Trophoblast cell (in vitro differentiated cells and primary cell): ENCODE results near the gene NPAS1.

ENCODE experiments used
- DNase-seq, 2 donors: peaks; one replicate each; pipeline ENCODE4 v3.0.0-alpha.2; 2016
- H2AFZ ChIP-seq: 2 replicates; pipeline ENCODE4 v1.6.1; 2013; ENCODE audit warnings: low read length, moderate library complexity, mild to moderate bottlenecking; ENCODE audit not compliant: insufficient read depth, poor library complexity
- H2AK5ac ChIP-seq: 2 replicates; pipeline ENCODE4 v1.6.1; 2013; ENCODE audit warnings: mild to moderate bottlenecking, low read length
- H2BK120ac ChIP-seq: 2 replicates; pipeline ENCODE4 v1.6.1; 2013; ENCODE audit warnings: low read length, mild to moderate bottlenecking, moderate library complexity; ENCODE audit not compliant: insufficient read depth, poor library complexity
- H2BK12ac ChIP-seq: 2 replicates; pipeline ENCODE4 v1.6.1; 2013; ENCODE audit warnings: mild to moderate bottlenecking, low read length, moderate library complexity
- H2BK5ac ChIP-seq: 2 replicates; pipeline ENCODE4 v1.6.1; 2013; ENCODE audit warnings: low read length, low read depth, moderate library complexity, mild to moderate bottlenecking; ENCODE audit not compliant: poor library complexity
- H3K14ac ChIP-seq: 2 replicates; pipeline ENCODE4 v1.6.1; 2013; ENCODE audit warnings: mild to moderate bottlenecking, low read length
- H3K18ac ChIP-seq: 2 replicates; pipeline ENCODE4 v1.6.1; 2013; ENCODE audit warnings: mild to moderate bottlenecking, low read length
- H3K23ac ChIP-seq: 2 replicates; pipeline ENCODE4 v1.6.1; 2013; ENCODE audit warnings: low read length
- H3K27ac ChIP-seq: 2 replicates; pipeline ENCODE4 v1.5.1; 2013; ENCODE audit warnings: low read depth, mild to moderate bottlenecking, inconsistent platforms, low read length, moderate library complexity
- H3K27me3 ChIP-seq: 2 replicates; pipeline ENCODE4 v1.6.1; 2013; ENCODE audit warnings: inconsistent platforms, mild to moderate bottlenecking, low read length, moderate library complexity; ENCODE audit not compliant: insufficient read depth
- H3K36me3 ChIP-seq, 2 experiments: 1 replicate in 1 of 2; 2 replicates in 1 of 2; pipeline ENCODE4 v1.6.1; 2013; ENCODE audit warnings: low read length in 2 of 2, mild to moderate bottlenecking in 2 of 2, moderate library complexity in 1 of 2; ENCODE audit not compliant: insufficient read depth in 2 of 2, control insufficient read depth in 1 of 2
- H3K4ac ChIP-seq: 2 replicates; pipeline ENCODE4 v1.6.1; 2013; ENCODE audit warnings: low read depth, mild to moderate bottlenecking, low read length, moderate library complexity
- H3K4me1 ChIP-seq, 2 experiments: 1 replicate in 1 of 2; 2 replicates in 1 of 2; pipeline ENCODE4 v1.6.1; 2013; ENCODE audit warnings: low read length in 2 of 2, mild to moderate bottlenecking in 2 of 2, moderate library complexity in 1 of 2; ENCODE audit not compliant: insufficient read depth in 2 of 2, control insufficient read depth in 1 of 2
- H3K4me2 ChIP-seq: 2 replicates; pipeline ENCODE4 v1.6.1; 2013; ENCODE audit warnings: inconsistent platforms, mild to moderate bottlenecking, low read length, moderate library complexity
- H3K4me3 ChIP-seq: 2 replicates; pipeline ENCODE4 v1.5.1; 2013; ENCODE audit warnings: mild to moderate bottlenecking, low read depth, low read length, inconsistent platforms
- H3K79me1 ChIP-seq: one replicate; pipeline ENCODE4 v1.6.1; 2013; ENCODE audit warnings: low read length
- H3K79me2 ChIP-seq: 2 replicates; pipeline ENCODE4 v1.6.1; 2013; ENCODE audit warnings: low read length, mild to moderate bottlenecking; ENCODE audit not compliant: control insufficient read depth, insufficient read depth, poor library complexity
- H3K9ac ChIP-seq: 2 replicates; pipeline ENCODE4 v1.6.1; 2013; ENCODE audit warnings: mild to moderate bottlenecking, low read length
- H3K9me3 ChIP-seq: 2 replicates; pipeline ENCODE4 v1.6.1; 2013; ENCODE audit warnings: low read depth, mild to moderate bottlenecking, control low read depth, inconsistent platforms, low read length; ENCODE audit not compliant: insufficient read depth
- H4K12ac ChIP-seq: 2 replicates; pipeline ENCODE4 v1.6.1; 2013; ENCODE audit warnings: low read depth, mild to moderate bottlenecking, low read length, moderate library complexity
- H4K8ac ChIP-seq: 2 replicates; pipeline ENCODE4 v1.6.1; 2013; ENCODE audit warnings: low read depth, mild to moderate bottlenecking, low read length, moderate library complexity
- H4K91ac ChIP-seq: one replicate; pipeline ENCODE4 v1.6.1; 2013; ENCODE audit warnings: low read depth, mild to moderate bottlenecking, low read length, moderate library complexity
- WGBS: extraction: QIAGEN DNeasy Blood & Tissue Kit; methylation state at CpG from one replicate; pipeline ENCODE4 v1.1.7; 2013; ENCODE audit warnings: missing lambda C conversion rate; ENCODE audit not compliant: insufficient read length, insufficient coverage; ENCODE audit errors: extremely low coverage; 5-methylcytosine and 5-hydroxymethylcytosine counted together

NPAS1 gene

GRCh38 chr19:46975011-46975924 is 44.4 kb upstream of the NPAS1 start:
- Histone ChIP-seq H3K14ac (peak overlapping the region; percentile 28), H3K36me3 (no peaks in the 10 kb centered on the region), H3K4ac (no peak overlapping the region), H3K79me1 (peaks cover 20% of the 10 kb centered on the region), H4K91ac (peak overlapping the region; percentile 30), H3K9ac (no peak overlapping the region), H4K8ac (no peak overlapping the region), H2AFZ (no peak overlapping the region), H3K27ac (peak overlapping the region; percentile 67), H3K23ac (no peak overlapping the region), H2BK5ac (peak overlapping the region; percentile 59), H4K12ac (no peak overlapping the region), H2BK120ac (peak overlapping the region; percentile 37), H3K79me2 (no peaks in the 10 kb centered on the region), H3K4me3 (no peak overlapping the region), H3K4me1 (peaks cover 26 to 29% of the 10 kb centered on the region in 2 experiments), H3K27me3 (no peaks in the 10 kb centered on the region), H2BK12ac (peak overlapping the region; percentile 42), H3K4me2 (peak overlapping the region; percentile 23), H3K9me3 (peaks cover 4% of the 10 kb centered on the region), H3K18ac (peak overlapping the region; percentile 35), H2AK5ac (no peak overlapping the region)
- DNase-seq: no peak
- no CpG with 5 or more reads among the region's 16 CpGs for WGBS

- Histone ChIP-seq H3K23ac (no peak overlapping the region), H3K79me1 (peaks cover 20% of the 10 kb centered on the region), H4K91ac (peak overlapping the region; percentile 52), H3K4me2 (peak overlapping the region; percentile 46), H2AK5ac (no peak overlapping the region), H4K8ac (peak overlapping the region; percentile 2), H3K4me1 (peaks cover 26 to 29% of the 10 kb centered on the region in 2 experiments), H3K4me3 (no peak overlapping the region), H2BK120ac (peak overlapping the region; percentile 18), H3K4ac (no peak overlapping the region), H4K12ac (no peak overlapping the region), H3K18ac (peak overlapping the region; percentile 16), H3K9ac (peak overlapping the region; percentile 2), H3K9me3 (peaks cover 4% of the 10 kb centered on the region), H3K27ac (peak overlapping the region; percentile 93), H2BK5ac (peak overlapping the region; percentile 7), H2AFZ (no peak overlapping the region), H3K79me2 (no peaks in the 10 kb centered on the region), H3K14ac (peak overlapping the region; percentile 4), H2BK12ac (peak overlapping the region; percentile 16), H3K27me3 (no peaks in the 10 kb centered on the region), H3K36me3 (no peaks in the 10 kb centered on the region)
- no CpG with 5 or more reads among the region's 18 CpGs for WGBS
- peak; percentile 36 to 71 for DNase-seq
Observed at GRCh38 chr19:46975925-46976782, 43.5 kb upstream of the NPAS1 start.

- peak overlapping the region; percentile 71 for H4K91ac ChIP-seq
- no CpG with 5 or more reads among the region's 8 CpGs for WGBS
- H3K9me3 ChIP-seq: peaks cover 4% of the 10 kb centered on the region
- peak overlapping the region; percentile 16 for H3K18ac ChIP-seq
- DNase-seq: peak; percentile 90 to 93
- no peaks in the 10 kb centered on the region for H3K27me3 ChIP-seq
- peak overlapping the region; percentile 4 for H3K14ac ChIP-seq
- H2AK5ac ChIP-seq: no peak overlapping the region
- H3K79me2 ChIP-seq: no peaks in the 10 kb centered on the region
- H4K12ac ChIP-seq: no peak overlapping the region
- H3K4me1 ChIP-seq: peaks cover 26 to 29% of the 10 kb centered on the region in 2 experiments
- peaks cover 20% of the 10 kb centered on the region for H3K79me1 ChIP-seq
- peak overlapping the region; percentile 7 for H2BK5ac ChIP-seq
- no peak overlapping the region for H4K8ac ChIP-seq
- H3K4ac ChIP-seq: no peak overlapping the region
- H2BK12ac ChIP-seq: no peak overlapping the region
- peak overlapping the region; percentile 46 for H3K4me2 ChIP-seq
- peak overlapping the region; percentile 93 for H3K27ac ChIP-seq
- H2AFZ ChIP-seq: no peak overlapping the region
- peak overlapping the region; percentile 18 for H2BK120ac ChIP-seq
- H3K9ac ChIP-seq: no peak overlapping the region
- no peak overlapping the region for H3K23ac ChIP-seq
- no peak overlapping the region for H3K4me3 ChIP-seq
- no peaks in the 10 kb centered on the region for H3K36me3 ChIP-seq
Observed at GRCh38 chr19:46976845-46977320, 42.8 kb upstream of the NPAS1 start.

- Histone ChIP-seq H3K27ac (peak overlapping the region; percentile 93), H2AFZ (no peak overlapping the region), H3K4ac (no peak overlapping the region), H2AK5ac (peak overlapping the region; percentile 1), H4K8ac (peak overlapping the region; percentile 0), H4K12ac (no peak overlapping the region), H3K14ac (peak overlapping the region; percentile 28), H3K27me3 (no peaks in the 10 kb centered on the region), H3K79me2 (no peaks in the 10 kb centered on the region), H2BK5ac (peak overlapping the region; percentile 23), H3K18ac (peak overlapping the region; percentile 37), H3K36me3 (no peaks in the 10 kb centered on the region), H3K4me2 (no peak overlapping the region), H3K4me3 (no peak overlapping the region), H3K9me3 (peaks cover 4% of the 10 kb centered on the region), H3K9ac (no peak overlapping the region), H3K4me1 (peaks cover 26 to 29% of the 10 kb centered on the region in 2 experiments), H3K79me1 (peaks cover 20% of the 10 kb centered on the region), H4K91ac (peak overlapping the region; percentile 71), H2BK120ac (peak overlapping the region; percentile 48), H3K23ac (no peak overlapping the region), H2BK12ac (peak overlapping the region; percentile 53)
- no CpG with 5 or more reads among the region's 7 CpGs for WGBS
- DNase-seq: no peak
Observed at GRCh38 chr19:46977548-46977947, 42.1 kb upstream of the NPAS1 start.
